ENCODE data around the gene PRODH. TPM values are rescaled to one million over a fixed set of nuclear protein-coding genes. Genes with fewer than 3 reads are reported as not detected.
"Not testable (repeated sequence)": the region's sequence is repeated elsewhere in the genome, so short reads cannot be mapped to it uniquely, and the experiment has no call there.

The PRODH gene
- total and polyA plus RNA-seq, 12 donors: 1.2 to 23.7 (median 6.4) TPM

DNA sequence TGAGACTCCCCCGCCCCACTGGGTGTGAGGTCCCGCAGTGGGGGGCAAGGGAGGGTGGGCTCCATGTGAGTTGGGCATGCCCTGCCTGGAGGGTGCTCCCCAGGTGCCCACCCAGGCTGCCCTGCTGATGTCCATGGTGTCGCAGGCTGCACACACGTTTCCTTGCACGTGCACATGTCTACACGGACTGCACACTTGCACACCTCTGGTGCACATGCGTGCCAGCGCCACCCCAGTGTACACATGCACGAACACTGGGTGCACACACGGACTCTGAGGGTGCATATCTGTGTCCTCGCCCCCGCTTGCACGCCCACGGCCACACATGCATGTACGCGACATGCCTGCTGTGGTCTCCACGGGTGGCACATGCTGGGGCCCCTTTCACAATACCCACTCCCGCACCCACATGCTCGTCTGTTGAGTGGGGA lies 35.2 kb upstream of the PRODH start:
- ATAC-seq (no peak), DNase-seq (no peak)
- 67 to 69% methylated on average over 19 of the region's 19 CpGs for WGBS, 2 donors
- Histone ChIP-seq H3K9me3 (no peaks in the 10 kb centered on the region), H3K4me3 (no peak overlapping the region), H3K36me3 (no peaks in the 10 kb centered on the region), H3K4me1 (peaks cover 0 to 7% (median 0%) of the 10 kb centered on the region in 9 donors), H3K27ac (no peak overlapping the region), H3K27me3 (peaks cover 22 to 54% (median 36%) of the 10 kb centered on the region in 7 donors)
- TF ChIP-seq, protein P1, sequence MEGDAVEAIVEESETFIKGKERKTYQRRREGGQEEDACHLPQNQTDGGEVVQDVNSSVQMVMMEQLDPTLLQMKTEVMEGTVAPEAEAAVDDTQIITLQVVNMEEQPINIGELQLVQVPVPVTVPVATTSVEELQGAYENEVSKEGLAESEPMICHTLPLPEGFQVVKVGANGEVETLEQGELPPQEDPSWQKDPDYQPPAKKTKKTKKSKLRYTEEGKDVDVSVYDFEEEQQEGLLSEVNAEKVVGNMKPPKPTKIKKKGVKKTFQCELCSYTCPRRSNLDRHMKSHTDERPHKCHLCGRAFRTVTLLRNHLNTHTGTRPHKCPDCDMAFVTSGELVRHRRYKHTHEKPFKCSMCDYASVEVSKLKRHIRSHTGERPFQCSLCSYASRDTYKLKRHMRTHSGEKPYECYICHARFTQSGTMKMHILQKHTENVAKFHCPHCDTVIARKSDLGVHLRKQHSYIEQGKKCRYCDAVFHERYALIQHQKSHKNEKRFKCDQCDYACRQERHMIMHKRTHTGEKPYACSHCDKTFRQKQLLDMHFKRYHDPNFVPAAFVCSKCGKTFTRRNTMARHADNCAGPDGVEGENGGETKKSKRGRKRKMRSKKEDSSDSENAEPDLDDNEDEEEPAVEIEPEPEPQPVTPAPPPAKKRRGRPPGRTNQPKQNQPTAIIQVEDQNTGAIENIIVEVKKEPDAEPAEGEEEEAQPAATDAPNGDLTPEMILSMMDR (IDR thresholded peaks at IDR 0.05): no peak
- intact Hi-C loops (cut with DNase I): no loop called here

DNA sequence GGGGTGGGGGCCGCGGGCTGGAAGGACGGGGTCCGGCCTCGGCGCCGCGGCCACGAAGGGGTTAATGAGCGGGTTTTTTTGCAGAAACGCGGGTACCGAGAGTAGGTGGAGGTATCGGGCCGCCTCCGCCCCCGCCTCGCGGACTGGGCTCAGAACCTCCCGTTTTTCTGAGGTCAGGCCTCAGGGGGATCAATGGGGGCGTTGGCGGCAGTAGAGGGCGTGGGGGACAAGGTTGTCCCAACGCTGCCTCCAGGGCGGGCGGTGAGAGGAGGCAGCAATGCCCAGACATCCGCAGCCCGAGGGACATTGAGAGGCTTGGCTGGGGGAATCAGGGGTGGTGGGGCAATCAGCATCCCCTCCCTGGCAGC lies 34.8 kb upstream of the PRODH start:
- intact Hi-C loops (cut with DNase I): no loop called here
- 1 to 2% methylated on average over 22 to 28 of the region's 28 CpGs for WGBS, 2 donors
- no peak for ATAC-seq

DNA sequence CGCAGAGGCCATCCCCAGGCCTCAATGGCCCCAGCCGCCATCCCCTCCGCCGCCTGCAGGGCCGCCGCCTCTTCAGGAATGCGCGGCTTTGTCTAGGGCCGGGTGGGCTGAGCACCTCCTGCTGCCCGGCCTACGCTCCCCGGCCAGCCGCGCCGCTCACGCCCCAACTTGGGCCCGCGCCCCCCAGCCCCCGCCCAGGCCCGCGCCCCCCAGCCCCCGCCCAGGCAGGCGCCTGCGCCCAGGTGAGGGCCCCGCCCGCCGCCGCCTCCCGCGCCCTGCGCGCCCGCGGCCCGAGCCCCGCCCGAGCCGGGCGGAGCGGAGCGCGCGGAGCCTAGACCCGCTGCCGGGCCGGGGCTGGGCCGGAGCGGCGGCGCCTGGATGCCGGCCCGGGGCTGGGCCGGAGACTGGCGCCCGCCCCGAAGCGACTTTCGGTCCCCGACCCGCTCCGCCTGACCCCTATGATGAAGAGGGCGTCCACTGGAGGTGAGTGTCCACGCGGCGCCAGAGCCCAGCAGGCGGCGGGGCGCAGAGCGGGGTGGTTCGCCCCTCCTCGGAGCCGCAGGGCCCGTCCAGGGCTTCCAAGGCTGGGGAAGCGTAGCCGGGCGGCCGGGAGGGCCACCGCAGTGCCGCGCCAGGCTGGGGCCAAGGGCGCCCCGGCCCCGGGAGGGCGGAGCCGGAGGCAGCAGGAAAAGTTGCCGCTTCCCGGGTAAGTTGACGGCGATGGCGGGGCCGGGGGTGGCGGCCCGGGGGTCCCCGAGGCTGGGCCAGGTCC lies 34.3 kb upstream of the PRODH start:
- peaks cover 22 to 58% (median 36%) of the 10 kb centered on the region in 7 donors for H3K27me3 ChIP-seq
- H3K36me3 ChIP-seq: no peaks in the 10 kb centered on the region
- 1% methylated on average over 62 to 94 of the region's 94 CpGs for WGBS, 2 donors
- DNase-seq: no peak
- peak in 2 of 8 donors; percentile 9 to 17 for ATAC-seq
- TF ChIP-seq, protein P1 (IDR thresholded peaks at IDR 0.05): peak in 1 of 9 donors; percentile 4
- H3K9me3 ChIP-seq: no peaks in the 10 kb centered on the region
- intact Hi-C loops (cut with DNase I): no loop called here
- peak overlapping the region; percentile 32 to 62 (median 52) for H3K4me3 ChIP-seq
- peaks cover 0 to 7% (median 0%) of the 10 kb centered on the region in 9 donors for H3K4me1 ChIP-seq
- H3K27ac ChIP-seq: no peak overlapping the region

More for the DNA sequence above, 34.8 kb upstream of the PRODH start:
- TF ChIP-seq, protein P1 (IDR thresholded peaks at IDR 0.05): no peak
- Histone ChIP-seq H3K27ac (no peak overlapping the region), H3K9me3 (no peaks in the 10 kb centered on the region), H3K36me3 (no peaks in the 10 kb centered on the region), H3K4me3 (peak overlapping the region; percentile 32 to 62 (median 52)), H3K4me1 (peaks cover 0 to 7% (median 0%) of the 10 kb centered on the region in 9 donors), H3K27me3 (peaks cover 22 to 58% (median 36%) of the 10 kb centered on the region in 7 donors)
- no peak for DNase-seq

DNA sequence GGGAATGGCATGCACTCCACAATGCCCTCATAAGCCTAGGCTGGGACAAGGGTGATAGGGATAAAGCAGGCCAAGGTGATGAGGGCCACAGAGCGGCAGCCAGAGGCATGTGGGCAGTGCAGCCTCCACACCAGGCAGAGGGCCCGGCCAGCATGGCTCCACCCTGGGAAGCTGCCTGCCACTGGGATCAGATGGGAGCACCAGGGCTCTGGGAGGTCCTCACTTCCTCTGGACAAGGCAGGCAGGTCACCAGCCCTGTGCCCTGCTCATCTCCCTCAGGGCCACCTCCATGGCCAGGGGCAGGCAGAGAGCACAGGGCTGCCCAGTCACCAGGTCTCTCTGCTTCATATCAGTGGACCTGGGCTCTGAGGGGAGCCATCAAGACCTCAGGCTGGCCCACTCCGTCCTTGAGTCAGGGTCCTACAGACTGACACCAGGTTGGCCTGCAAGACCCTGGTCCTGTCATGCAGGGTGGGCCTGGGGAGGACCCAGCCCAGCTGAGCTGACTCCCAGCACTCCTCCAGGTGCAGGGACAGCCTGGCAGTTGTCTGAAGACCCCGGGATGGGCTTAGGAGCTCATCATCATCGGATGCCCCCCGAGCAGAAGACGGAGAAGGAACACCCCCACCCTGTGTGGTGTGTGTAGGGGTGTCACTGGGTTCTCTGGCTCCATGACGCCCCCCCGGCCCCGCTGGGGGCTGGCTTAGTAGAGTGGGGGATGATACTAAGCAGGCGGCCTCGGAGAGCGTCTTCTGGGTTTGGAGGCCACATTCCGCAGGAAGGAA lies 33.3 kb upstream of the PRODH start:
- DNase-seq; H3K27ac ChIP-seq; ATAC-seq; H3K9me3 ChIP-seq; H3K4me3 ChIP-seq; H3K36me3 ChIP-seq; H3K4me1 ChIP-seq; intact Hi-C loops (cut with DNase I): not testable (repeated sequence)
- H3K27me3 ChIP-seq: peaks cover 22 to 58% (median 36%) of the 10 kb centered on the region in 7 donors
- WGBS, 2 donors: 66 to 70% methylated on average over 14 of the region's 14 CpGs
